CD4-positive, alpha-beta T cell (primary cell): ENCODE measurements around the gene TRAF3. TPM values are rescaled to one million over a fixed set of nuclear protein-coding genes. Genes with fewer than 3 reads are reported as not detected.
A peak's percentile ranks its signal among the peaks of the same experiment; 100 is the strongest.

Source experiments
- ATAC-seq: fragments of 200-7000 bp; cut with Tn5 transposase; one replicate; pipeline ENCODE4 v1.10.0; 2022; ENCODE audit warnings: mild to moderate bottlenecking; ENCODE audit not compliant: poor library complexity
- CTCF ChIA-PET: fragments of 350-600 bp; sonication (Branson Sonifier 250); formaldehyde crosslinking; loops from one replicate; lab custom pipeline; 2021; ENCODE audit warnings: antibody characterized with exemption, inconsistent platforms; lab: Charles Lee
- POLR2A ChIA-PET: fragments of 350-600 bp; sonication (Branson Sonifier 250); formaldehyde crosslinking; loops from one replicate; lab custom pipeline; 2021; ENCODE audit warnings: antibody characterized with exemption, inconsistent platforms; lab: Charles Lee
- DNase-seq, 14 experiments: peaks; one replicate each; pipeline ENCODE4 v3.0.0-alpha.2; 2013 to 2020; ENCODE audit warnings: mixed read lengths in 2 of 14
- H3K27ac ChIP-seq, 2 donors: one replicate each; pipeline versions ENCODE4 v1.5.1 to v1.7.0; 2013; ENCODE audit warnings: low read length in 2 of 2, low read depth in 1 of 2, mild to moderate bottlenecking in 1 of 2
- H3K27me3 ChIP-seq, 2 experiments: 1 replicate in 1 of 2; 2 replicates in 1 of 2; pipeline versions ENCODE4 v1.6.1 to v1.7.0; 2013; ENCODE audit warnings: low read length in 2 of 2, control low read depth in 1 of 2, mild to moderate bottlenecking in 1 of 2, moderate library complexity in 1 of 2; ENCODE audit not compliant: insufficient read depth in 2 of 2, control insufficient read depth in 1 of 2
- H3K36me3 ChIP-seq: one replicate; pipeline ENCODE4 v1.6.1; 2013; ENCODE audit warnings: low read length, control low read depth; ENCODE audit not compliant: insufficient read depth
- H3K4me1 ChIP-seq: one replicate; pipeline ENCODE4 v1.6.1; 2013; ENCODE audit warnings: low read length, control low read depth; ENCODE audit not compliant: insufficient read depth
- H3K4me3 ChIP-seq: one replicate; pipeline ENCODE4 v1.5.1; 2013; ENCODE audit warnings: mild to moderate bottlenecking, low read length, moderate library complexity
- H3K9me3 ChIP-seq, 2 experiments: 1 replicate in 1 of 2; 2 replicates in 1 of 2; pipeline versions ENCODE4 v1.6.1 to v1.7.0; 2013; ENCODE audit warnings: low read length in 2 of 2, mild to moderate bottlenecking in 2 of 2, control low read depth in 1 of 2, moderate library complexity in 1 of 2; ENCODE audit not compliant: control insufficient read depth in 1 of 2, insufficient read depth in 1 of 2
- H3K27ac Mint-ChIP-seq: one replicate; pipeline ENCODE4 v1.8.0; 2020; ENCODE audit warnings: mixed read lengths
- H3K27me3 Mint-ChIP-seq: one replicate; pipeline ENCODE4 v1.8.0; 2021; ENCODE audit warnings: mixed read lengths
- H3K36me3 Mint-ChIP-seq: one replicate; pipeline ENCODE4 v1.8.0; 2021; ENCODE audit warnings: low read depth, mixed read lengths
- H3K4me1 Mint-ChIP-seq: one replicate; pipeline ENCODE4 v1.8.0; 2021; ENCODE audit warnings: low read depth, mixed read lengths
- H3K4me3 Mint-ChIP-seq: one replicate; pipeline ENCODE4 v1.8.0; 2020; ENCODE audit warnings: mild to moderate bottlenecking, mixed read lengths
- H3K9me3 Mint-ChIP-seq: one replicate; pipeline ENCODE4 v1.8.0; 2020; ENCODE audit warnings: mixed read lengths
- CTCF ChIP-seq: fragments of 200-600 bp; IDR thresholded peaks from one replicate; pipeline ENCODE4 v1.8.0; 2022; ENCODE audit warnings: antibody characterized with exemption, mild to moderate bottlenecking
- intact Hi-C, 2 experiments: fragments of 100-400 bp; cut with DNase I in 1 of 2; cut with micrococcal nuclease in 1 of 2; formaldehyde crosslinking; loops; one replicate each; pipeline versions ENCODE4 v1.15.1 to v1.9.0; 2023 to 2025; cut with DNase I, micrococcal nuclease
- total RNA-seq, 174 experiments: library from RNA in 2 of 174; stranded (reverse) in 2 of 174; gene quantifications; one replicate each; pipeline ENCODE4 v1.2.3 and lab custom pipeline; 2021 to 2026

TRAF3 gene
- total RNA-seq, 2 experiments from 2014 or later: 27.1 to 32.4 TPM

DNA sequence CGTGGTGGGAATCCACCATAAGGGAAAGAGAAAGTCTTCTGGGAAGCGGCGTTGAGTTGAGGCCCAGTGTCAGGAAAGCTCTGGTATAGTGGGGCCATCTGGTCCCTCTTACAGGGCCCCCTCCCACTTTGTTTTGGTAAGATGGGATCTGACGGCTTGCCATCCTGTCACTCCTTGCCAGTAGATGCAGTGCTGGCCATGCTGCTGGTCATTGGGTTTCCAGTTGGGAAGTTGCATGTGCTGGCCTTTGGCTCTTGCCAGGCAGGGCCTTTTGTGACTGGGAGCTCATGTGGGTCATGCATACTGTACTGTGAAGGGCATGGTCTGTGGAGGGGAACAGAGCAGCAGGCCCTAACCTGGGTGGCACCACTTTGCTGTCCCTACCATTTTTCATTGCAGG lies 3.8 kb downstream of the TRAF3 start:
- Mint-ChIP-seq H3K9me3 (no peaks in the 10 kb centered on the region), H3K27ac (peak overlapping the region; percentile 58), H3K27me3 (no peaks in the 10 kb centered on the region), H3K4me1 (peaks cover 71% of the 10 kb centered on the region), H3K36me3 (peaks cover 9% of the 10 kb centered on the region), H3K4me3 (peak overlapping the region; percentile 45)
- Histone ChIP-seq H3K27ac (no peak overlapping the region), H3K9me3 (no peaks in the 10 kb centered on the region), H3K4me3 (no peak overlapping the region), H3K27me3 (no peaks in the 10 kb centered on the region), H3K36me3 (peaks cover 3% of the 10 kb centered on the region), H3K4me1 (peaks cover 66% of the 10 kb centered on the region)
- intact Hi-C loops: loop anchor here in 1 of 2 experiments (1.0 kb wide), 1 partner anchor 13 kb away; no protein-coding TSS in a partner anchor
- TF ChIP-seq CTCF: no peak
- ChIA-PET POLR2A (interaction anchor here (0.6 kb wide), 1 partner anchor 20 kb away, joined by 3 read pairs; no protein-coding TSS in a partner anchor), CTCF (no interaction called here)
- DNase-seq (no peak), ATAC-seq (no peak)

DNA sequence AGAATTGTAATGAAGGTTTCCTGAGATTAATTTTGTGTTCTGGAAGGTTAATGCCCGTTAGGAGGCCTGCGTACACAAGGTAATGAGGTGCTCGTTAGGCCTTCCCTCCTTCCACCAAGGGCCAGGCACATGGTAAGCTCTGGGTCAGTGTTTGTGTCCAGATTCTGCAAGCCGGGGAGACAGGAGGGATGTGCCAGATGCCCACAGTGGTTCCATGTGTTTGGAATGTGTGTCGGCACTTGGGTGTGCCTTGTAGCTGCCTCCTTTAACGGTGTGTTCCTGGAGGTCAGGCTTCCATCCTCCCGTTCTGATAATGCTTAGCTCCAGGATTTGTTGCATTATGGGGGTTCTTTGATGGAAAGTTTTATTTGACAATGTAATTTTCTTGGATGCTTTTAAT lies 5.7 kb downstream of the TRAF3 start:
- intact Hi-C loops: no loop called here

GRCh38 chr14:102784892-102785594 lies 7.8 kb downstream of the TRAF3 start:
- Histone ChIP-seq H3K9me3 (no peaks in the 10 kb centered on the region), H3K4me1 (peaks cover 58% of the 10 kb centered on the region), H3K4me3 (no peak overlapping the region), H3K36me3 (peaks cover 3% of the 10 kb centered on the region), H3K27ac (no peak overlapping the region), H3K27me3 (no peaks in the 10 kb centered on the region)
- Mint-ChIP-seq H3K36me3 (peaks cover 14% of the 10 kb centered on the region), H3K4me1 (peaks cover 75% of the 10 kb centered on the region), H3K27ac (no peak overlapping the region), H3K4me3 (peak overlapping the region; percentile 62), H3K9me3 (no peaks in the 10 kb centered on the region), H3K27me3 (no peaks in the 10 kb centered on the region)
- ChIA-PET CTCF (interaction anchor here (1.0 kb wide), 1 partner anchor 10 kb away, joined by 3 read pairs; no protein-coding TSS in a partner anchor), POLR2A (no interaction called here)
- ATAC-seq: no peak
- no peak for TF ChIP-seq CTCF
- intact Hi-C loops: no loop called here
- DNase-seq: no peak

More for the DNA sequence above, 5.7 kb downstream of the TRAF3 start:
- H3K4me3 Mint-ChIP-seq: no peak overlapping the region
- CTCF ChIA-PET: interaction anchor here (0.7 kb wide), 1 partner anchor 63 kb away, joined by 4 read pairs; no protein-coding TSS in a partner anchor
- no peaks in the 10 kb centered on the region for H3K27me3 ChIP-seq
- H3K27ac Mint-ChIP-seq: no peak overlapping the region
- DNase-seq (no peak), ATAC-seq (no peak)
- H3K36me3 Mint-ChIP-seq: peaks cover 14% of the 10 kb centered on the region
- H3K27ac ChIP-seq: no peak overlapping the region
- H3K9me3 ChIP-seq: no peaks in the 10 kb centered on the region
- POLR2A ChIA-PET: interaction anchor here (0.8 kb wide), 1 partner anchor 74 kb away, joined by 3 read pairs; no protein-coding TSS in a partner anchor
- peaks cover 3% of the 10 kb centered on the region for H3K36me3 ChIP-seq
- no peaks in the 10 kb centered on the region for H3K27me3 Mint-ChIP-seq
- peaks cover 70% of the 10 kb centered on the region for H3K4me1 ChIP-seq
- no peak overlapping the region for H3K4me3 ChIP-seq
- TF ChIP-seq CTCF: no peak
- H3K9me3 Mint-ChIP-seq: no peaks in the 10 kb centered on the region
- H3K4me1 Mint-ChIP-seq: peaks cover 78% of the 10 kb centered on the region
